SK-N-MC (cell line): ENCODE data around the gene KRT2.

Source experiments
- EZH2 ChIP-seq: fragments of 200-600 bp; sonication (generic); IDR thresholded peaks from one replicate; pipeline ENCODE4 v1.6.1; 2017; ENCODE audit warnings: antibody characterized with exemption
- POLR2AphosphoS5 ChIP-seq: IDR thresholded peaks from 2 replicates; pipeline ENCODE4 v1.6.1; 2012; ENCODE audit warnings: mild to moderate bottlenecking, low read depth, low read length, borderline replicate concordance

GRCh38 chr12:52661668-52662067 lies 9.7 kb upstream of the KRT2 start:
- no peak for TF ChIP-seq POLR2AphosphoS5
- no peak for TF ChIP-seq EZH2
